Body of pancreas (tissue), 4 donors: ENCODE results near the gene LEMD2. TPM values are rescaled to one million over a fixed set of nuclear protein-coding genes. Genes with fewer than 3 reads are reported as not detected.

Source experiments
- ATAC-seq: fragments of 150-250 bp; one replicate; pipeline ENCODE4 v1.9.1; 2016
- DNase-seq, 4 donors: peaks; one replicate each; pipeline ENCODE4 v3.0.0-alpha.2; 2019
- H3K27ac ChIP-seq, 4 donors: fragments of 200-600 bp; sonication (generic); 1 replicate in 3 of 4; 2 replicates in 1 of 4; pipeline versions ENCODE4 v1.5.1 to v1.6.1; 2016 to 2019; ENCODE audit warnings: mild to moderate bottlenecking in 1 of 4, mixed read lengths in 1 of 4, moderate library complexity in 1 of 4
- H3K27me3 ChIP-seq, 2 donors: fragments of 200-600 bp; sonication (generic); one replicate each; pipeline ENCODE4 v1.6.0; 2016; ENCODE audit warnings: mild to moderate bottlenecking in 1 of 2
- H3K36me3 ChIP-seq, 2 donors: fragments of 200-600 bp; sonication (generic); replicated peaks in 1 of 2; 2 replicates each; pipeline ENCODE4 v1.5.1; 2016; ENCODE audit warnings: low read depth in 2 of 2; ENCODE audit not compliant: insufficient read depth in 1 of 2
- H3K4me1 ChIP-seq: fragments of 200-600 bp; sonication (generic); one replicate; pipeline ENCODE4 v1.6.0; 2016
- H3K4me3 ChIP-seq, 2 donors: fragments of 200-600 bp; sonication (generic); 1 replicate in 1 of 2; 2 replicates in 1 of 2; pipeline ENCODE4 v1.5.1; 2016 to 2019
- H3K9me3 ChIP-seq, 3 donors: fragments of 200-600 bp; sonication (generic); 1 replicate in 2 of 3; 2 replicates in 1 of 3; pipeline ENCODE4 v1.5.1; 2016
- POLR2A ChIP-seq, 3 donors: fragments of 450-650 bp; IDR thresholded peaks; one replicate each; pipeline ENCODE4 v1.6.1; 2016; ENCODE audit warnings: antibody characterized with exemption in 3 of 3, mild to moderate bottlenecking in 2 of 3
- WGBS, 2 donors: methylation state at CpG; one replicate each; pipeline ENCODE4 v1.1.5; 2017; 5-methylcytosine and 5-hydroxymethylcytosine counted together
- intact Hi-C: fragments of 100-400 bp; cut with DNase I; formaldehyde crosslinking; loops from one replicate; pipeline ENCODE4 v1.15.1; 2023
- total RNA-seq, 2 donors: library from RNA; depleted of rRNA; stranded (reverse); fragments of >200 nt; gene quantifications; one replicate each; pipeline ENCODE4 v1.1.0, GENCODE V29; 2016
- TF ChIP-seq, protein P1 (sequence below), 7 experiments: fragments of 450-650 bp in 4 of 7; fragments of 200-600 bp in 3 of 7; sonication (generic) in 3 of 7; IDR thresholded peaks; one replicate each; pipeline ENCODE4 v1.5.1; 2016 to 2019; ENCODE audit warnings: antibody characterized with exemption in 7 of 7

LEMD2 gene
- total RNA-seq, 2 donors from 2014 or later: 32.7 to 48.8 TPM

GRCh38 chr6:33777398-33778388 is 11.2 kb downstream of the LEMD2 start:
- Histone ChIP-seq H3K4me1 (no peaks in the 10 kb centered on the region), H3K9me3 (no peaks in the 10 kb centered on the region), H3K27me3 (no peaks in the 10 kb centered on the region), H3K27ac (no peak overlapping the region), H3K36me3 (peaks cover 17 to 68% of the 10 kb centered on the region in 2 donors), H3K4me3 (no peak overlapping the region)
- ATAC-seq: no peak
- 83 to 89% methylated on average over 25 of the region's 25 CpGs for WGBS, 2 donors
- no peak for TF ChIP-seq POLR2A (IDR thresholded peaks at IDR 0.05)
- TF ChIP-seq, protein P1, sequence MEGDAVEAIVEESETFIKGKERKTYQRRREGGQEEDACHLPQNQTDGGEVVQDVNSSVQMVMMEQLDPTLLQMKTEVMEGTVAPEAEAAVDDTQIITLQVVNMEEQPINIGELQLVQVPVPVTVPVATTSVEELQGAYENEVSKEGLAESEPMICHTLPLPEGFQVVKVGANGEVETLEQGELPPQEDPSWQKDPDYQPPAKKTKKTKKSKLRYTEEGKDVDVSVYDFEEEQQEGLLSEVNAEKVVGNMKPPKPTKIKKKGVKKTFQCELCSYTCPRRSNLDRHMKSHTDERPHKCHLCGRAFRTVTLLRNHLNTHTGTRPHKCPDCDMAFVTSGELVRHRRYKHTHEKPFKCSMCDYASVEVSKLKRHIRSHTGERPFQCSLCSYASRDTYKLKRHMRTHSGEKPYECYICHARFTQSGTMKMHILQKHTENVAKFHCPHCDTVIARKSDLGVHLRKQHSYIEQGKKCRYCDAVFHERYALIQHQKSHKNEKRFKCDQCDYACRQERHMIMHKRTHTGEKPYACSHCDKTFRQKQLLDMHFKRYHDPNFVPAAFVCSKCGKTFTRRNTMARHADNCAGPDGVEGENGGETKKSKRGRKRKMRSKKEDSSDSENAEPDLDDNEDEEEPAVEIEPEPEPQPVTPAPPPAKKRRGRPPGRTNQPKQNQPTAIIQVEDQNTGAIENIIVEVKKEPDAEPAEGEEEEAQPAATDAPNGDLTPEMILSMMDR (IDR thresholded peaks at IDR 0.05): no peak
- intact Hi-C loops: no loop called here
- DNase-seq: no peak

- H3K4me1 ChIP-seq: peaks cover 8% of the 10 kb centered on the region
- ATAC-seq (no peak), DNase-seq (no peak)
- WGBS, 2 donors: 69 to 88% methylated on average over 12 to 13 of the region's 13 CpGs
- H3K4me3 ChIP-seq: no peak overlapping the region
- H3K27me3 ChIP-seq: no peaks in the 10 kb centered on the region
- no peak overlapping the region for H3K27ac ChIP-seq
- intact Hi-C loops: no loop called here
- no peak for TF ChIP-seq POLR2A (IDR thresholded peaks at IDR 0.05)
- TF ChIP-seq, protein P1 (IDR thresholded peaks at IDR 0.05): no peak
- H3K36me3 ChIP-seq: peaks cover 17 to 63% of the 10 kb centered on the region in 2 donors
- no peaks in the 10 kb centered on the region for H3K9me3 ChIP-seq
Measured at GRCh38 chr6:33776764-33777163, 12.2 kb downstream of the LEMD2 start.

DNA sequence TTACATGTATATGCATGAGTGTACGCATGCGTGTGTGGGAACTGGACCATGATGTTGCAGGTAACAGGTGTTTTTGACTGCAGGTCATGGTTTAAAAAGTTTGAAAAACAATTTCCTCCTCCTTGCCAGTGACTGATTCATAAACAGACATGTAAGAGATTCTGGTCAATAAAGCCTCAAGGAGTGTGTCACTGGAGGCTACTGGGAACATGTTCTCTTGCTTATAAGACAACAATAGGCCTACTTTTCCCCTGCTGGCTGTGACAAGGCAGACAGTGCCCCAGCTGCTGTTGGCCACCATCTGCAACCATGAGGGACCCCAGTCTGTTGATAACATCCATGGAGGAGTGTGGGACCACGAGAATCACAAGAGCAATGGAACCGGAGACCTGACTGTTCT is 12.7 kb downstream of the LEMD2 start:
- H3K4me1 ChIP-seq: peaks cover 14% of the 10 kb centered on the region
- no peak overlapping the region for H3K4me3 ChIP-seq
- ATAC-seq: no peak
- TF ChIP-seq, protein P1 (IDR thresholded peaks at IDR 0.05): no peak
- no peak for TF ChIP-seq POLR2A (IDR thresholded peaks at IDR 0.05)
- DNase-seq: no peak
- H3K27ac ChIP-seq: no peak overlapping the region
- H3K27me3 ChIP-seq: no peaks in the 10 kb centered on the region
- intact Hi-C loops: no loop called here
- H3K36me3 ChIP-seq: peaks cover 17 to 63% of the 10 kb centered on the region in 2 donors
- WGBS, 2 donors: 88 to 89% methylated on average over 4 of the region's 4 CpGs
- no peaks in the 10 kb centered on the region for H3K9me3 ChIP-seq

- H3K4me1 ChIP-seq: peaks cover 23% of the 10 kb centered on the region
- intact Hi-C loops: loop anchor here (5.0 kb wide), 1 partner anchor 253 kb away; no protein-coding TSS in a partner anchor
- DNase-seq: no peak
Measured at GRCh38 chr6:33774774-33775173, 14.2 kb downstream of the LEMD2 start.

More at GRCh38 chr6:33774774-33775173, 14.2 kb downstream of the LEMD2 start:
- no peaks in the 10 kb centered on the region for H3K27me3 ChIP-seq
- no peak for ATAC-seq
- H3K4me3 ChIP-seq: no peak overlapping the region
- no peaks in the 10 kb centered on the region for H3K9me3 ChIP-seq
- TF ChIP-seq POLR2A (IDR thresholded peaks at IDR 0.05): no peak
- TF ChIP-seq, protein P1 (IDR thresholded peaks at IDR 0.05): no peak
- WGBS, 2 donors: 93 to 100% methylated on average over 3 of the region's 3 CpGs
- peaks cover 13 to 51% of the 10 kb centered on the region in 2 donors for H3K36me3 ChIP-seq
- H3K27ac ChIP-seq: no peak overlapping the region
